Cardiac fibroblast (primary cell): ENCODE results near the gene COQ8A.

Source experiments
- DNase-seq, 2 donors: peaks; one replicate each; pipeline versions ENCODE4 v3.0.0 to v3.0.0-alpha.2; 2010; ENCODE audit warnings: low read depth in 2 of 2
- H3K4me3 ChIP-seq, 2 donors: replicated peaks in 1 of 2; 1 replicate in 1 of 2; 2 replicates in 1 of 2; pipeline ENCODE4 v1.5.1; 2011; ENCODE audit warnings: low read depth in 2 of 2, low read length in 2 of 2, mild to moderate bottlenecking in 2 of 2, moderate library complexity in 1 of 2
- TF ChIP-seq, protein P1 (sequence below): IDR thresholded peaks from one replicate; pipeline ENCODE4 v1.5.1; 2011; ENCODE audit warnings: low read depth, mild to moderate bottlenecking, low read length, inconsistent platforms

The COQ8A gene

DNA sequence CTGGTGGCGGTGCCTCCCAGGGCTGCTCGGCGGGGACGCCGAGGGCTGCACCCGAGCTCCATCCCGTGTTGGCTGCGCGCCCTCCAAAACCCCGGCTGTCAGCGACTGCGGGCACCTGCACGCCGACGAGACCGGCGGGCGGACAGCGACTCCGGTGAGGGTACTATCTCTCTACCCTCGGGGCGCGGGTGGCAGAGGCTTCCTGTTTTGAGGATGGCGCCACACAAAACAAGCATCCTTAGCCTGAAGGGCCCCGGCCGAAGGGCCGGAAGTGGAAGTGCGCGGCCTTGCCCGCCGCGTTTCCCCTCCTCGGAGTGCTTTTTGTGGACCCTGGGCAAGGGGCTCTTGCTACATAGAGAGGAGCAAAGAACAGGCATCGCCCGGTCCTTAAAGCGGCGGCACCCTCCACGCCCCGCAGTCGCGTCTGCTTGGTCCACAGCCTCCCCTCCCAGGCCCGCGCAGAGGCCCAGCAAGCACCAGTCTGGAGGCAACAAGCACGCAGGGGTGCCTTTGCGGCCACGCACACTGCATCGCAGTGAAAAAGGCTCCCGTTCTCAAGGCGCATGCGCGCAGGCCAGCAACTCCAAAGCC, 561 bp upstream of the COQ8A start:
- TF ChIP-seq, protein P1, sequence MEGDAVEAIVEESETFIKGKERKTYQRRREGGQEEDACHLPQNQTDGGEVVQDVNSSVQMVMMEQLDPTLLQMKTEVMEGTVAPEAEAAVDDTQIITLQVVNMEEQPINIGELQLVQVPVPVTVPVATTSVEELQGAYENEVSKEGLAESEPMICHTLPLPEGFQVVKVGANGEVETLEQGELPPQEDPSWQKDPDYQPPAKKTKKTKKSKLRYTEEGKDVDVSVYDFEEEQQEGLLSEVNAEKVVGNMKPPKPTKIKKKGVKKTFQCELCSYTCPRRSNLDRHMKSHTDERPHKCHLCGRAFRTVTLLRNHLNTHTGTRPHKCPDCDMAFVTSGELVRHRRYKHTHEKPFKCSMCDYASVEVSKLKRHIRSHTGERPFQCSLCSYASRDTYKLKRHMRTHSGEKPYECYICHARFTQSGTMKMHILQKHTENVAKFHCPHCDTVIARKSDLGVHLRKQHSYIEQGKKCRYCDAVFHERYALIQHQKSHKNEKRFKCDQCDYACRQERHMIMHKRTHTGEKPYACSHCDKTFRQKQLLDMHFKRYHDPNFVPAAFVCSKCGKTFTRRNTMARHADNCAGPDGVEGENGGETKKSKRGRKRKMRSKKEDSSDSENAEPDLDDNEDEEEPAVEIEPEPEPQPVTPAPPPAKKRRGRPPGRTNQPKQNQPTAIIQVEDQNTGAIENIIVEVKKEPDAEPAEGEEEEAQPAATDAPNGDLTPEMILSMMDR, result no peak
- peak overlapping the region; percentile 69 to 71 for H3K4me3 ChIP-seq
- no peak for DNase-seq

DNA sequence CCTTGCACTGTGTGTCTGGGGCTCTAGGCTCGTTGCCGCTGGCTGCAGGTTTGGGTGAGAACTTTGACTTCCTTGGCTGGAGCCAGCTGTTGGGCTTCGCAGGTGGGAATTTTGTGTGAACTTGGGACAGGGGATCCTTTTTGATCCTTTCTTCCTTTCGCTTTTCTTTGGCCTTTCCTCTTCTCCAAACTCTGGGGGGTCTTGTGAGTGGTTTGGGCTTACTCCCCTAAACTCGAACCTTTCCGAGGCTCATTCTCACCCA, 643 bp downstream of the COQ8A start:
- H3K4me3 ChIP-seq, result peak overlapping the region; percentile 73 to 80
- TF ChIP-seq, protein P1, result no peak
- no peak for DNase-seq

DNA sequence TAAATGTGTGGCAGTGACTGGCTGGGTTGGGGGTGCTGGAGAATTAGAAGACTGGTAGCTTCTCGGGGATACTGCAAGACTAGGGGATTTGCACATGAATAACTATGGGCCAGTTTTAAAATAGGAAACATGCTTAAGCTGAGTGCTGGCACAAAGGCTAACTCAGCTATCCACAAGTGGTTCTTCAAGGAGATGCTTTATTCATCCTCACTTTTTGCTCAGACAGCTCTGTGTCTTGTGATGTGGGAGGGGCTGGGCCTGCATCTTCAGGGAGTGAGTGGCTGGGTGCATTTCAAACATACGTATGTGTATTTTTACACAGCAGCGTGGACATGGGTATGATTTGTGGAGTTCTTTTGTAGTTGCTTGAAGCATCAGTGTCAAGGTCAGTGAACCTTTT, 2.3 kb downstream of the COQ8A start:
- TF ChIP-seq, protein P1, result no peak
- DNase-seq, result no peak

DNA sequence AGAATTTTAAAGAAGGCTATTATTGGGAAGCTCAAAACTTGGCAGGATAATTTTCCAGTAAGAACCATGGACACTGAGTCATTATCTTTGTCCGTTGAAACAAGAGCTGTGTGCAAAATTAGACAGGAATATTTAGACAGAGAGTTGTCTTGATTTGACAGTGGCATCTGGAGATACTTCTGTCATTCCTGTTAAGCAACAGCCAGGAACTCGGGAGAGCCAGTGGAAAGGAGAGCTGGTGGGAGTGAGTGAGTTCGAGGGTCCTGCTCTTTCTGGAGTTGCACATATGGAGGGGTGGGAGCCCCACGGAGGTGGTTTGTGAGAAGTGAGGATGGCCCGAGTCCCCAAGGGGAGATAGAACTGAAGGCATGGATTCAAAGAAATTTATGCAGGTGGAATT, 3.1 kb downstream of the COQ8A start:
- TF ChIP-seq, protein P1, result no peak
- DNase-seq, result no peak
- no peak overlapping the region for H3K4me3 ChIP-seq

More for the DNA sequence above, 2.3 kb downstream of the COQ8A start:
- H3K4me3 ChIP-seq, result no peak overlapping the region

DNA sequence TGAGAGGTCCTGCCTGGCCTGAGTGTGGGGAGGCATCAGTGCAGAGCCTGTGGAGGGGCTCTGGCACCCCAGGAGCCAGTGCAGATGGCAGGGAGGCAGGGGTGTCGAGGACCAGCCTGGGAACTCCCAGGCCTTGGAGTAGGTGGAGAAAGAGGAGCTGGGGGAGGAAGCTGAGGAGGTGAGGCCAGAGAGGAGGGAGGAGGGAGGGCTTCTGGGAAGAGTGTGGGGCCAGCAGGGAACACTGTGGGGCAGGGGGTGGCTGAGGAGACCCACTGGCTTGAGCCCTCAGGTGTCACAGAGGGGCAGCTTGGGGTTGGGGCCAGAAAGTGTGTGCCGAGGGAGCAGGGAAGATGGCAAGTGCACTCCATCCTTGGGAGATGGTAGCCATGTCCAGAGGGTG, 3.8 kb downstream of the COQ8A start:
- no peak for DNase-seq
- TF ChIP-seq, protein P1, result no peak
- no peak overlapping the region for H3K4me3 ChIP-seq

DNA sequence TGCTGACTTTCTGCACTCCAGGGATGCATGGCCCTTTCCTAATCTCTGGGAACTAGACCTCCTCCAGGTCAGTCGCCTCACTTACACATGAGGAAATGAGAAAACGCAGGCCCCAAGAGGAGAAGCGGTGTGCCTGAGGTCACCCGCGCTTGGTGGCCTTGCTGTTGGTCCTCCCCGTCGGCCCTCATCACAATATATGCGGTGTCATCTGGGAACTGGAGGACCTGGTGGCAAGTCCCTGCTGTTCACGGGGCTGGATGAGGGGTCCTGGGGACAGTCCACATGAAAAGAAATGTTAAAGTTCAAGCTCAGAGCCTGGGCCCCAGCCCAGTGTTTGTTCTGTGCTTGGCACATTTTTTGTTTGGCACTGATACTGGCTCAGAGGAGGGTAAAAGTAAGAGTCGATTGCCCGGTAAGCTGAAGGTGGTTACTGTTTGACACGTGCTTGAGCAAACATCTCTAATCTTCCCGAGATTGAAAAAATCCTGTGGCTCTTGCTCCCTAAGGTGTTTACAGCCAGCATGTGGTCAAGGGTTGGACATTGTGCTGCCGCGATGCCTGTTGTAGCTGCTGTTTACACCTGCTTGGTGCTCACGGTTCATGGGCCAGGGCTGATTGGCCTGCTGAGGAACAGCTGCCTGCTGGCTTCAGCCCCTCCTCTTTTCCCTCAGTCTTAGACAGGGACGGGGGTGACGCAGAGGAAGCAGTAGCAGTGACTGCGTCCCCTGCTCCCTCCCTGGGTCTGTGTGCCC, 5.2 kb downstream of the COQ8A start:
- TF ChIP-seq, protein P1, result no peak
- H3K4me3 ChIP-seq, result no peak overlapping the region
- no peak for DNase-seq

DNA sequence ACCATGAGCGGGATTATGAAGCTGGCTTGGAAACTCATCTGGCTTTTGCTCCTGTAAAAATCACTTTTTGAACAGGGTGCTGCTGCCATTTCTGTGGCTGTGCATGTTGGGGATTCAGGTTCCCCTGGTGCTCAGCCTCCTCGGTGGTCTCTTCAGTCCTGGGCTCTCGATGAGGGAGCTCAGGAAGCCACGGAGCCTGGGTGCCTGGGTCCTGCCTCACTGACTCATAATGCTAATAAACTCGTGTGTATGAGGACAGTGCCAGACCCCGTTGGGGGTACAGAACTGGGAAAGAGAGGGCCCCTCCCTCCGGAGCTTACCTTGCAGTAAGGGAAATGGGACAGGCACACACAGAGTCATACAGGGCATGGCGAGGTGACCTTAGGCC, 5.8 kb downstream of the COQ8A start:
- TF ChIP-seq, protein P1, result no peak
- H3K4me3 ChIP-seq, result no peak overlapping the region
- no peak for DNase-seq
